Urinary bladder (tissue), 4 donors: ENCODE measurements around the gene TMEM178B. TPM values are rescaled to one million over a fixed set of nuclear protein-coding genes. Genes with fewer than 3 reads are reported as not detected.
"Not testable (repeated sequence)": the region's sequence is repeated elsewhere in the genome, so short reads cannot be mapped to it uniquely, and the experiment has no call there.

Experiments
- DNase-seq: peaks from one replicate; pipeline ENCODE4 v3.0.0-alpha.2; 2015; ENCODE audit errors: extremely low spot score
- H3K27ac ChIP-seq: one replicate; pipeline ENCODE4 v1.5.1; 2013; ENCODE audit warnings: low read depth, mild to moderate bottlenecking, moderate library complexity
- H3K36me3 ChIP-seq: one replicate; pipeline ENCODE4 v1.6.1; 2013; ENCODE audit warnings: mild to moderate bottlenecking, moderate library complexity; ENCODE audit not compliant: insufficient read depth
- H3K4me1 ChIP-seq: one replicate; pipeline ENCODE4 v1.6.1; 2013; ENCODE audit warnings: mild to moderate bottlenecking, moderate library complexity; ENCODE audit not compliant: insufficient read depth
- H3K4me3 ChIP-seq: one replicate; pipeline ENCODE4 v1.5.1; 2013; ENCODE audit warnings: low read depth, low read length
- WGBS: extraction: QIAGEN DNeasy Blood & Tissue Kit; methylation state at CpG from one replicate; pipeline ENCODE4 v1.1.7; 2013; 5-methylcytosine and 5-hydroxymethylcytosine counted together
- polyA plus RNA-seq: library from polyadenylated mRNA; stranded (reverse); fragments of 200-250 nt; gene quantifications from one replicate; pipeline ENCODE4 v1.2.3, GENCODE V29; 2013
- total RNA-seq: library from RNA; depleted of rRNA; stranded (reverse); fragments of >200 nt; gene quantifications from one replicate; pipeline ENCODE4 v1.2.3, GENCODE V29; 2014
- donor health status: healthy with polysubstance abuse.
- donor health status: healthy.

The TMEM178B gene
- total and polyA plus RNA-seq, 2 donors = 0.57 to 2.0 TPM

DNA sequence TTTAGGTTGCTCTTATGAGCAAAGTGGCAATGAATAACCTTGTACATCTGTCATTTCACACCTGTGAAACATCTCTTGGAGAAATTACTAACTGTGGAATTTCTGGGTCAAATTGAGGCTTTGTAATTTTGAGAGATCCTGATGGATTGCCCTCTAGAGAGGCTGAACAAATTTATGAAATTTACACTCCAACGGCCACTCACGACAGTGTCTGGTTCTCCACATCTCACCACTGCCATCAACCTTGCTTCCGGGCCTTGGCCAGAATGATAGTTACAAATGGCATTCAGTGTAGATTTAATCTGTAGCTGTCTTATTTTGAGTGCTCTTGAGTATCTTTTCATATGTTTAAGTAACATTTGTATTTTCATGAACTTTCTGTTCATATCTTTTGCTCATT lies 117.4 kb downstream of the TMEM178B start:
- Histone ChIP-seq H3K4me1 (no peaks in the 10 kb centered on the region), H3K27ac (no peak overlapping the region), H3K36me3 (no peaks in the 10 kb centered on the region), H3K4me3 (no peak overlapping the region)
- WGBS = 79% methylated on average over 3 of the region's 3 CpGs
- no peak for DNase-seq

- Histone ChIP-seq H3K27ac (no peak overlapping the region), H3K4me1 (no peaks in the 10 kb centered on the region), H3K4me3 (no peak overlapping the region), H3K36me3 (no peaks in the 10 kb centered on the region)
- WGBS = 67% methylated on average over 4 of the region's 4 CpGs
- DNase-seq = no peak
Observed at GRCh38 chr7:141193066-141193465, 119.2 kb downstream of the TMEM178B start.

- H3K36me3 ChIP-seq = not testable (repeated sequence)
- 61% methylated on average over 4 of the region's 4 CpGs for WGBS
Observed at GRCh38 chr7:141195722-141196121, 121.9 kb downstream of the TMEM178B start.

DNA sequence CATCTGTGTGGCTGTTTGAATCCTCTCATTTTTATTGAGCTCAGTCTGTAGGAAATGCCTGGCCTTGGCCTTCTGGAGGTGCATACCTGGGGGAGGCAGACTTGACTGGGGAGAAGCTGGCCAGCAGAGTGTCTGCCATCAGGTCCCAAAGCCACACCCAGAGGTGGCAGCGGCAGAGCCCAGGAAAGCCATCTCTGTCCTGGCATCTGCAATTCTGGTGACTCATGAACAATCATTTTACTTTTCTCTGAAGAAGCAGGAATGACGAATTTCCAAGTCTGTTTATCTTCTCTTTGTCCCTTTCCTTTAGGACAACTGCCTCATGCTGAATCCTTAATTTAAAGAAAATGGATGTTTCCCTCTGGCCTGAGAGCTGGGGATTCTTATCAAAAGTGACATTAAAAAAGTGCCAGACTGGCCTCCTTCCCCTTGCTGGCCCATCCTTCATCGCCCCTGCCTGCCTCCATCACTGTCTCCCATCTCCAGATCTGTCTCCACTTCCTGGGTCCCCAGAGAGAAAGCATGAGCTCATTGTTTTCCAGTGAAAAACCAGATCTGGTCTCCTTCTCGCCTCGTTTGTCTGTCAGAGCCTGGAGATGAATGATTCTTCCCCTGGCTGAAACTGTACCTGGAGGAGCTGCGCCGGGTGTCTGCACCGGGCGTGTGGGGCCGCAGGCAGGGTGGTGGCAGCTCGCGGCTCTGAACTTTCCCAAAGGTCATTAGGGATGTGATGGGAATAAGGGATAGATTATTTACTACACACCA lies 124.5 kb downstream of the TMEM178B start:
- 61% methylated on average over 12 of the region's 12 CpGs for WGBS

More at GRCh38 chr7:141195722-141196121, 121.9 kb downstream of the TMEM178B start:
- not testable (repeated sequence) for H3K27ac ChIP-seq, H3K4me1 ChIP-seq, H3K4me3 ChIP-seq, DNase-seq

GRCh38 chr7:141200191-141201108 lies 126.6 kb downstream of the TMEM178B start:
- no peaks in the 10 kb centered on the region for H3K36me3 ChIP-seq
- H3K27ac ChIP-seq = no peak overlapping the region
- no peak for DNase-seq
- no peaks in the 10 kb centered on the region for H3K4me1 ChIP-seq
- 70% methylated on average over 14 of the region's 14 CpGs for WGBS
- H3K4me3 ChIP-seq = no peak overlapping the region

More for the DNA sequence above, 124.5 kb downstream of the TMEM178B start:
- no peak overlapping the region for H3K27ac ChIP-seq
- H3K4me1 ChIP-seq = no peaks in the 10 kb centered on the region
- H3K36me3 ChIP-seq = no peaks in the 10 kb centered on the region
- H3K4me3 ChIP-seq = no peak overlapping the region
- no peak for DNase-seq

- H3K27ac ChIP-seq = no peak overlapping the region
- H3K4me1 ChIP-seq = no peaks in the 10 kb centered on the region
- WGBS = 64% methylated on average over 11 of the region's 11 CpGs
- no peak for DNase-seq
- no peaks in the 10 kb centered on the region for H3K36me3 ChIP-seq
- no peak overlapping the region for H3K4me3 ChIP-seq
Observed at GRCh38 chr7:141201145-141201885, 127.5 kb downstream of the TMEM178B start.

DNA sequence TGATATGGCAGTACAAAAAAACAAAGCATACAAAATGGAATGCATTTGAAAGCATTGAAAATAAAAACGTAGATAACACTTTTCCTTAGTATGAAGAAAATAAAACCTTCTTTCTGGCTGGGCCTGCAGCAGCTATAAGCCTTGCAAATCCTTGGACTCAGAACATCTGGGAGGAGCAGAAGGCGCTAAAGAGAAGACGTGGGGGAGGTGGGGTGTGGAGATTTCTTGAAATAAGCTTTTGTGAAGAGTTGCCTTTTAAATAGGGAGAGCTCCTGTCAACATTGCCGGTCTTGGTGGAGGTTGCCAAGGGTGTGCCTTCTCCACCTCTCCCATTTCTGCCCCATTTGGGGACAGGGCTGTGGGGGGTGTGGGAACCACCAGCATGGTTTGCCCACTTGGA lies 128.7 kb downstream of the TMEM178B start:
- Histone ChIP-seq H3K4me3 (no peak overlapping the region), H3K27ac (no peak overlapping the region), H3K4me1 (no peaks in the 10 kb centered on the region), H3K36me3 (no peaks in the 10 kb centered on the region)
- no peak for DNase-seq
- 43% methylated on average over 4 of the region's 4 CpGs for WGBS

GRCh38 chr7:141203177-141203576 lies 129.3 kb downstream of the TMEM178B start:
- DNase-seq = no peak
- WGBS = 83% methylated on average over 6 of the region's 6 CpGs
- H3K27ac ChIP-seq = no peak overlapping the region
- no peaks in the 10 kb centered on the region for H3K4me1 ChIP-seq
- no peaks in the 10 kb centered on the region for H3K36me3 ChIP-seq
- no peak overlapping the region for H3K4me3 ChIP-seq

- 42% methylated on average over 4 of the region's 4 CpGs for WGBS
- no peak overlapping the region for H3K4me3 ChIP-seq
- H3K27ac ChIP-seq = no peak overlapping the region
- no peaks in the 10 kb centered on the region for H3K4me1 ChIP-seq
- no peaks in the 10 kb centered on the region for H3K36me3 ChIP-seq
- no peak for DNase-seq
Observed at GRCh38 chr7:141203586-141203985, 129.7 kb downstream of the TMEM178B start.

- Histone ChIP-seq H3K27ac (no peak overlapping the region), H3K36me3 (no peaks in the 10 kb centered on the region), H3K4me1 (no peaks in the 10 kb centered on the region), H3K4me3 (no peak overlapping the region)
- DNase-seq = no peak
- 93% methylated on average over 3 of the region's 3 CpGs for WGBS
Observed at GRCh38 chr7:141207661-141208060, 133.8 kb downstream of the TMEM178B start.

- Histone ChIP-seq H3K4me3 (no peak overlapping the region), H3K4me1 (no peaks in the 10 kb centered on the region), H3K27ac (no peak overlapping the region), H3K36me3 (no peaks in the 10 kb centered on the region)
- no peak for DNase-seq
- WGBS = 37% methylated on average over 3 of the region's 3 CpGs
Observed at GRCh38 chr7:141208539-141208938, 134.7 kb downstream of the TMEM178B start.

DNA sequence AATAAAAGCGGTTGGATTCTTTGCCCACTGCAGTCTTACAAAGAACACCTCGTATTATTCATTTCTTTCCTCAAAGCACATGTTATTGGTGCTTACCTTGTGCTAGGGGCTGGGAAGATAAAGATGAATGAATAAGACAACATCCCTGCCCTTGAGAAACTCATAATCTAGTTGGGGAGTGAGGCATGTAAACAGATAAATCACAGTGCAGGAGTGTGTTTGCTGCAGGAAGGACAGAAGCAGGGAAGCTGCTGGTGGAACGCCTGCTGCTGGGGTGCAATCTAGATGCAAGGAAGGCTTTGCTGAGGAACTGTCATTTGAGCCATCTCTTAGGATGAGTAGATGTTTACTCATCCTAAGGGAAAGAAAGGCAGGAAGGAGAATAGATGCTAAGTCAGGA lies 135.6 kb downstream of the TMEM178B start:
- no peaks in the 10 kb centered on the region for H3K4me1 ChIP-seq
- no peak overlapping the region for H3K27ac ChIP-seq
- 67% methylated on average over 3 of the region's 3 CpGs for WGBS
- no peaks in the 10 kb centered on the region for H3K36me3 ChIP-seq
- DNase-seq = no peak
- no peak overlapping the region for H3K4me3 ChIP-seq

DNA sequence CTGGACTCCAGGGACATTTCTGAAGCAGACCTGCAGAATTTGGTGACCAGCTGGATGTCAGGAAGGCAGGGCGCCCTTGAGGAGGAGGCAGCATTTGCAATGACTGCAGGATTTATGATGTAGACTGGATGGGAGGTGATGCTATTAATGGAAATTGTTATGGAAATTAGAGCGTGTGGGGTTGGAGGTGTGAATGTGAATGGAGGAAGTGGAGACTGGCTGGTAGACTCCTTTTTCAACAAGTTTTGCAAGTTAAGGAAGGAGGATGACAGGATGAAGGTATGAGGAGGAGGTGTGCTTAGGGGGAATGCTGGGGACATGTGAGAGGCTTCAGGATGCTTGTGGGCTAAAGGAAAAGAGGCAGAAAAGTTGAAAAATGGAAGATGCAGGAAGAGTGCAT lies 137.0 kb downstream of the TMEM178B start:
- H3K4me3 ChIP-seq = no peak overlapping the region
- no peaks in the 10 kb centered on the region for H3K4me1 ChIP-seq
- DNase-seq = no peak
- no peak overlapping the region for H3K27ac ChIP-seq
- no peaks in the 10 kb centered on the region for H3K36me3 ChIP-seq
- WGBS = 50% methylated on average over 2 of the region's 2 CpGs
